Endodermal cell (in vitro differentiated cells): ENCODE measurements around the gene INO80B. TPM values are rescaled to one million over a fixed set of nuclear protein-coding genes. Genes with fewer than 3 reads are reported as not detected.

ENCODE experiments used
- DNase-seq: peaks from one replicate; pipeline ENCODE4 v3.0.0-alpha.2; 2017
- H3K27ac ChIP-seq: 2 replicates; pipeline ENCODE4 v1.5.1; 2013; ENCODE audit warnings: mild to moderate bottlenecking, low read depth, low read length, moderate library complexity
- H3K27me3 ChIP-seq: 2 replicates; pipeline ENCODE4 v1.6.1; 2013; ENCODE audit warnings: mild to moderate bottlenecking, low read length, moderate library complexity; ENCODE audit not compliant: insufficient read depth, control insufficient read depth, poor library complexity, severe bottlenecking
- H3K36me3 ChIP-seq: 2 replicates; pipeline ENCODE4 v1.7.0; 2013; ENCODE audit warnings: mild to moderate bottlenecking, low read length, moderate library complexity; ENCODE audit not compliant: control insufficient read depth, insufficient read depth
- H3K4me1 ChIP-seq: one replicate; pipeline ENCODE4 v1.7.0; 2013; ENCODE audit warnings: low read length; ENCODE audit not compliant: control insufficient read depth, insufficient read depth
- H3K4me3 ChIP-seq: 2 replicates; pipeline ENCODE4 v1.5.1; 2013; ENCODE audit warnings: mild to moderate bottlenecking, low read length, moderate library complexity
- H3K9ac ChIP-seq: 2 replicates; pipeline ENCODE4 v1.6.1; 2013; ENCODE audit warnings: mild to moderate bottlenecking, low read length, moderate library complexity; ENCODE audit not compliant: poor library complexity, severe bottlenecking; ENCODE audit errors: extremely low read depth
- H3K9me3 ChIP-seq: 2 replicates; pipeline ENCODE4 v1.6.1; 2013; ENCODE audit warnings: mild to moderate bottlenecking, low read length, moderate library complexity; ENCODE audit not compliant: control insufficient read depth
- H3K27ac Mint-ChIP-seq: 2 replicates; pipeline ENCODE4 v1.8.0; 2020; ENCODE audit warnings: mixed read lengths
- H3K27me3 Mint-ChIP-seq: 2 replicates; pipeline ENCODE4 v1.8.0; 2021; ENCODE audit warnings: mild to moderate bottlenecking, mixed read lengths; ENCODE audit not compliant: insufficient read depth
- H3K36me3 Mint-ChIP-seq: 2 replicates; pipeline ENCODE4 v1.8.0; 2020; ENCODE audit warnings: low read depth, mixed read lengths
- H3K4me1 Mint-ChIP-seq: 2 replicates; pipeline ENCODE4 v1.8.0; 2020; ENCODE audit warnings: mixed read lengths
- H3K4me3 Mint-ChIP-seq: 2 replicates; pipeline ENCODE4 v1.8.0; 2020; ENCODE audit warnings: mild to moderate bottlenecking, moderate library complexity, mixed read lengths
- H3K9me3 Mint-ChIP-seq: 2 replicates; pipeline ENCODE4 v1.8.0; 2020; ENCODE audit warnings: mild to moderate bottlenecking, mixed read lengths
- WGBS, 2 experiments: methylation state at CpG; one replicate each; pipeline versions ENCODE4 v1.1.5 to v1.1.7; 2013; ENCODE audit warnings: missing lambda C conversion rate in 2 of 2, mixed read lengths in 1 of 2; ENCODE audit not compliant: insufficient coverage in 1 of 2, insufficient read length in 1 of 2; 5-methylcytosine and 5-hydroxymethylcytosine counted together
- total RNA-seq, 2 donors: library from RNA; stranded (reverse); fragmentation: NEBNext Ultra II Directional in 1 of 2; extraction: Animal tissue kit (Norgen Biotek cat#: 25700) in 1 of 2; gene quantifications; 2 replicates in 1 of 2; 3 replicates in 1 of 2; pipeline ENCODE4 v1.2.1, GENCODE V29; 2021
- TF ChIP-seq, protein P1 (sequence below): fragments of 200-600 bp; sonication (generic); conservative IDR thresholded peaks from 2 replicates; pipeline ENCODE4 v1.5.0; 2021; ENCODE audit warnings: antibody characterized with exemption, mild to moderate bottlenecking

INO80B gene
- total RNA-seq, 2 donors from 2014 or later, result 23.9 to 38.8 TPM

DNA sequence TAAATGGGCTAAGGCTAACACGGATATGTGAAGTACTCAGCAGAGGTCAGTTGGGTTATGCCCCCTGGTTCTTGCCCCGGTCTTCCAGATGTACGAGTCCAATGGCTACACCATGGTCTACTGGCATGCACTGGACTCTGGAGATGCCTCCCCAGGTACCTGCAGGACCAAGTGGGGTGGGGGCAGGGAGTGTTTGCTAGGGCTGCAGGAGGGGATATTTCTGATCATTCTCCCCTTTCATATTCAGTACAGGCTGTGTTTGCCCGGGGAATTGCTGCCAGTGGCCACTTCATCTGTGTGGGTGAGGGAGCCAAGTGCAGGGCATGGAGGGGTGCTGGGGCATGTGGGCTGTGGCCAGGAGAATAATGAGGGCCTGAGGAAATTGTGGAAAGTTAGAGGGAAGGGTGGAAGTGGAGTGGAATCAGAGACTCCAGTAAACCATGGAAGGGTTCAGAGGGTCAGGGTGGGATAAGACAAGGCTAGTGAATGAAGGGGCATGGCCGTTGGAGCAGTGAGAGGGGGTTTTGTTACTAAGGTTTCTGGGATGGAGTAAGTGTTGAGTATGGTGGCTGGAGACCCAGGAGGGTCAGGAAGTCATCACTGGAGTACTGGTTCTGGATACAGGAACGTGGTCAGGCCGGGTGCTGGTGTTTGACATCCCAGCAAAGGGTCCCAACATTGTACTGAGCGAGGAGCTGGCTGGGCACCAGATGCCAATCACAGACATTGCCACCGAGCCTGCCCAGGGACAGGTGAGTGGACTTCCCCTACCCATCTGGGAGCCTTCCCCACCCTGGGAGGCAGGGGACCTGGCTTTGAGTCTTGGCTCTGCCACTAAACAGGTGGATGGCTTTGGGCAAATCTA lies 31.4 kb upstream of the INO80B start:
- 92 to 95% methylated on average over 6 to 9 of the region's 9 CpGs for WGBS, 2 experiments
- H3K36me3 Mint-ChIP-seq, result peaks cover 26% of the 10 kb centered on the region
- no peak overlapping the region for H3K4me3 ChIP-seq
- H3K4me3 Mint-ChIP-seq, result peak overlapping the region; percentile 90
- H3K9me3 ChIP-seq, result no peaks in the 10 kb centered on the region
- TF ChIP-seq, protein P1, sequence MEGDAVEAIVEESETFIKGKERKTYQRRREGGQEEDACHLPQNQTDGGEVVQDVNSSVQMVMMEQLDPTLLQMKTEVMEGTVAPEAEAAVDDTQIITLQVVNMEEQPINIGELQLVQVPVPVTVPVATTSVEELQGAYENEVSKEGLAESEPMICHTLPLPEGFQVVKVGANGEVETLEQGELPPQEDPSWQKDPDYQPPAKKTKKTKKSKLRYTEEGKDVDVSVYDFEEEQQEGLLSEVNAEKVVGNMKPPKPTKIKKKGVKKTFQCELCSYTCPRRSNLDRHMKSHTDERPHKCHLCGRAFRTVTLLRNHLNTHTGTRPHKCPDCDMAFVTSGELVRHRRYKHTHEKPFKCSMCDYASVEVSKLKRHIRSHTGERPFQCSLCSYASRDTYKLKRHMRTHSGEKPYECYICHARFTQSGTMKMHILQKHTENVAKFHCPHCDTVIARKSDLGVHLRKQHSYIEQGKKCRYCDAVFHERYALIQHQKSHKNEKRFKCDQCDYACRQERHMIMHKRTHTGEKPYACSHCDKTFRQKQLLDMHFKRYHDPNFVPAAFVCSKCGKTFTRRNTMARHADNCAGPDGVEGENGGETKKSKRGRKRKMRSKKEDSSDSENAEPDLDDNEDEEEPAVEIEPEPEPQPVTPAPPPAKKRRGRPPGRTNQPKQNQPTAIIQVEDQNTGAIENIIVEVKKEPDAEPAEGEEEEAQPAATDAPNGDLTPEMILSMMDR, result no peak
- DNase-seq, result no peak
- peaks cover 28% of the 10 kb centered on the region for H3K27me3 Mint-ChIP-seq
- H3K36me3 ChIP-seq, result peaks cover 39% of the 10 kb centered on the region
- H3K27me3 ChIP-seq, result peaks cover 8% of the 10 kb centered on the region
- H3K9ac ChIP-seq, result no peak overlapping the region
- no peaks in the 10 kb centered on the region for H3K9me3 Mint-ChIP-seq
- H3K4me1 Mint-ChIP-seq, result peaks cover 40% of the 10 kb centered on the region
- no peak overlapping the region for H3K27ac ChIP-seq
- peaks cover 17% of the 10 kb centered on the region for H3K4me1 ChIP-seq
- H3K27ac Mint-ChIP-seq, result peak overlapping the region; percentile 44

DNA sequence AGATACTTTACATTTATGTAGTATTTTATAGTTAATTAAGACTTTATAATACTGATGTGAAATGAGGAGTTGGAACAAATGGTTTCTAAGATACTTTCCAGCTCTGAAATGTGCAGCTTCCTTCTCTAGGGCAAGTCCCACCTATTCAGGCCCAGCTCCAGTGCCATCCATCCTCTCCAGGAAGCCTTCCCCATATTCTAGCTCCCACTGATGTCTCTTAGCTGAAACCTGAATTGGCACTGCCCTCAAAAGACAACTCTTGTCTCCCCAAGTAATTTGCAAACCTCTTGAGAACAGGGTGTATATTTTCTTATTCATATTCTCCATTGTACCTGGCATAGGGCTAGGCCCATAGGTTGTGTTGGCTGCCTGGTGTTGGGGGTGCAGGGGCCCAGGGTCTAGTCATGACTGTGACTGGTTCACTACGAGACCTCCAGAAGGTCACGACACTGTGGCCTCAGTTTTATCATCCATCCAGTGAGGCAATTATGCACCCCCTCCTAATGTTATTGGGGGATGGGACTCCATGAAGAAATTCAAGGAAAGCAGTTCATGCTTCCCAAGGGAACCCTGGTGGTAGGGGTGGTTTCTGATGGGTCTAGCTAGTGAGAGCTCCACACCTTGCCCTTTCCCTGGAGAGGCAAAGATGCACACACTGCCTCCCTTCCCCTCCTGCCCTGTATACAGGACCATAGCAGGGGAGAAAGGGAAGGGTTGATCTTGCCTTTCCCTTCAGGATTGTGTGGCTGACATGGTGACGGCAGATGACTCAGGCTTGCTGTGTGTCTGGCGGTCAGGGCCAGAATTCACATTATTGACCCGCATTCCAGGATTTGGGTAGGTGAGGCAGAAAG lies 30.5 kb upstream of the INO80B start:
- H3K4me3 ChIP-seq, result no peak overlapping the region
- no peak overlapping the region for H3K27ac ChIP-seq
- Mint-ChIP-seq H3K36me3 (peaks cover 35% of the 10 kb centered on the region), H3K27me3 (peaks cover 28% of the 10 kb centered on the region), H3K9me3 (no peaks in the 10 kb centered on the region), H3K27ac (peak overlapping the region; percentile 63), H3K4me3 (no peak overlapping the region), H3K4me1 (peaks cover 41% of the 10 kb centered on the region)
- WGBS, 2 experiments, result 90 to 93% methylated on average over 2 to 5 of the region's 5 CpGs
- peaks cover 8% of the 10 kb centered on the region for H3K27me3 ChIP-seq
- no peak for DNase-seq
- H3K9me3 ChIP-seq, result no peaks in the 10 kb centered on the region
- peaks cover 48% of the 10 kb centered on the region for H3K36me3 ChIP-seq
- H3K9ac ChIP-seq, result no peak overlapping the region
- TF ChIP-seq, protein P1, result no peak
- H3K4me1 ChIP-seq, result peaks cover 17% of the 10 kb centered on the region

DNA sequence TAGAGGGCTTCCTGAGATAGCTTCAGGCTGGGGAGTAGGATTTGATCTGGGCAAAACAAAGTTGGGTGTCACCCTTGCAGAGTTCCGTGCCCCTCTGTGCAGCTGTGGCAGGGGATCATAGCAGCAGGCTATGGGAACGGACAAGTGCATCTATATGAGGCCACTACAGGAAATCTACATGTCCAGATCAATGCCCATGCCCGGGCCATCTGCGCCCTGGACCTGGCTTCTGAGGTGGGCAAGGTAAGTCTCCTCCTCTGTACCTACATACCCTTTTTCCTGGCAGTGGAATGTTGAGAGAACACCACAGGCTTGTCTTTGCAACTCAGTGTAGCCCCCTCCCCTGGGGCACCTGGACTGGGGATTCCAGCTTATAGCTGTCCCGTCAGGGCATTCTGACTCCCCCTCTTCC lies 29.9 kb upstream of the INO80B start:
- H3K36me3 Mint-ChIP-seq, result peaks cover 41% of the 10 kb centered on the region
- TF ChIP-seq, protein P1, result no peak
- no peak overlapping the region for H3K27ac ChIP-seq
- DNase-seq, result no peak
- H3K4me3 ChIP-seq, result no peak overlapping the region
- 93% methylated on average over 4 to 5 of the region's 5 CpGs for WGBS, 2 experiments
- no peak overlapping the region for H3K4me3 Mint-ChIP-seq
- peaks cover 25% of the 10 kb centered on the region for H3K27me3 Mint-ChIP-seq
- H3K4me1 ChIP-seq, result peaks cover 17% of the 10 kb centered on the region
- H3K4me1 Mint-ChIP-seq, result peaks cover 41% of the 10 kb centered on the region
- no peak overlapping the region for H3K9ac ChIP-seq
- peaks cover 55% of the 10 kb centered on the region for H3K36me3 ChIP-seq
- peak overlapping the region; percentile 63 for H3K27ac Mint-ChIP-seq
- peaks cover 6% of the 10 kb centered on the region for H3K27me3 ChIP-seq
- H3K9me3 ChIP-seq, result no peaks in the 10 kb centered on the region
- H3K9me3 Mint-ChIP-seq, result no peaks in the 10 kb centered on the region
